GM18517 (cell line): ENCODE measurements around the gene NCAPD3.

Source experiments
- ATAC-seq: cut with Tn5 transposase; IDR thresholded peaks from one replicate; pipeline ENCODE4 v1.9.1; 2021; ENCODE audit warnings: mild to moderate bottlenecking, moderate library complexity; ENCODE audit not compliant: unreplicated experiment

NCAPD3 gene

DNA sequence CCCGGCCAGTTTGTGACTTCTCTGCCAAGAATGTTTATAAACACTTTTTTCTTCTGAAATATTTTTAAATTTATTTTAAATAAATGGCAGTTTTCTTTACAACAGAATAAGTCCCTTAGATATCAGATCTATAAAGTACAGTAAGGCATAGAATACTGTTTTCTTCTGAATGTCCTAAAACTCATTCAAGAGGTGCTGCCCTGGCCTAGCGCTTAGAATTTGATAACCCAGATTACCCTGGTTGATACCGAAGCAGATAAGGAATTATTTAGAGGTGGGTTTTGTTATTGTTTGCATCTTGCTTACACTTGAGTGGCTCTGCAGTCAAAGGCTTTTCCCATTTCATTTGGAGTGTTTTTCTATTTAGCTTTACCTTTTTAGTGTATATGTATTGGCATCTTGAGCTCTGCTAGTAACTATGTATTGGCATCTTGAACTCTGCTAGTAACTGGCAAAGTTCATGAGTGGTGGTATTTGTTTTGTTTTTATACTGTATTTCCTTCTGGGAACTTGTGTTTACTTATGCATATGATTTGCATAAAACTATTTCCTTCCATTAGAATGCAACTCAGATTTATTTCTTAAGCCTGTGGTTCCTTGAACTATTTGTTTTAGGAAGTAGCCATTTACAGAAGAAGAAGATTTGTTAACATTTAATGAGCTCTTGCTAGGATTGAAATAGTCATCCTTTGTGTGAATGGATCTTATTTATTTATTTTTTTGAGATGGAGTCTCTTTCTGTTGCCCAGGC is 30.8 kb upstream of the NCAPD3 start:
- ATAC-seq: no peak

- ATAC-seq: peak; percentile 98
These were observed 29.6 kb upstream of the NCAPD3 start, which contains the start of the genes ACAD8 and THYN1 for GRCh38 chr11:134253188-134253993. ACAD8 (plus strand) TSS chr11:134253568; CDS start chr11:134253601, 33 bp downstream. THYN1 (minus strand) TSS chr11:134253352; CDS start chr11:134252882, 470 bp downstream.

DNA sequence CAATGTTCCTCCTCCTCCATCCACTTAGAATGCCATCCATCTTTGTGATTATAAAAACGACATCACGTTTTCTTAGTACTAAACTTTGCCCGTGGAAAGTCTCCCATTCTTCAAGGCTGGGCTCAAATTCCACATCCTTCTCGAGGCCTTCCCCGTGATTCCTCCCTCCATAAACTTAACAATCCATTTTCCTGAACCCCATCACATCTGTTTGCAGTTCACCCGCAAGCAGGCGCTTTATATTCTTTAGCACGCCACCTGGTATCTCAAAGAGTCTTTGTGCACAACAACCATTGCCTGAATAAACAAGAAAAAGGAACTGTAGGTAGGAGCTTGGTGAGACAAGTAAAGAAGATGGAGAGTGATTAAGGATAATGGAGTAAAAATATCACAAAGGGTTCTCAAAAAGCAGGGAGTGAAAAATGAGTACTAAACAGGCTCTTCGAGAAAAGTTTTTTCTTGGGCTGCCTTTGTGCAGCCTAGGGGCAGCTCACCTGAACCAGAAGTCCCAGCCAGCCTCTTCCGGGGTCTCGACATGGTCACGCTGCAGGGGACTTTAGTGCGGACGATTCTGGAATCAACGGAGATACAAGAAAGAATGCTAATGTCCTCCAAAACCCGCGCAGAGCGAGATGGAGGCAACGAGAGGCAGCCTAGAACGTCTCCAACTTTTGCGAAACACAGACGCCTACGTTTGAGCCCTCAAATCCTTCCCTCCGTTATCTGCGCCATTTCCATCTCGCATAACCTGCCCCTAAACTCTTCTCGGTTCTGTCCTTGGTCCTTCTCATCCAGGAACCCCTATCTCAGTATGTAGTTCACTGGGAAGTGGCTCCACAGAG is 28.8 kb upstream of the NCAPD3 start:
- peak; percentile 49 for ATAC-seq

- no peak for ATAC-seq
These were observed 26.9 kb upstream of the NCAPD3 start for GRCh38 chr11:134250675-134251074.

DNA sequence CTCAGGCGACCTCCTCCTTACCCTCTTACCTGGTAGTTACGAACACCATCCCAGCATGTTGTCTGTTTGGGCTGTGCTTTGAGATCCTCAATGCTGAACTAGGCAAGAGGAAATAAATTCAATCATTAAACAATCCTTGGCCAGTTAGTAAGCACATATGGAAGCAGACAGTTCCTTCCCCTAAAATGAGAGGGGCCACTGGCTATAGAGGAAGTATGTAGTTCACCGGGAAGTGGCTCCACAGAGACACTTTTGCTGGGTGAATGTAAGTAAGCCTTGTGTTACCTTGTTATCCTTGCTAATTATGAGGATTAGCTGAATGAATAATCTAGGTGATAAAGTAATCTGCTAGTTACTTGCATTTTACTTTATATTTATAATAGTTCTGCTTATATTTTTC is 26.5 kb upstream of the NCAPD3 start:
- no peak for ATAC-seq

DNA sequence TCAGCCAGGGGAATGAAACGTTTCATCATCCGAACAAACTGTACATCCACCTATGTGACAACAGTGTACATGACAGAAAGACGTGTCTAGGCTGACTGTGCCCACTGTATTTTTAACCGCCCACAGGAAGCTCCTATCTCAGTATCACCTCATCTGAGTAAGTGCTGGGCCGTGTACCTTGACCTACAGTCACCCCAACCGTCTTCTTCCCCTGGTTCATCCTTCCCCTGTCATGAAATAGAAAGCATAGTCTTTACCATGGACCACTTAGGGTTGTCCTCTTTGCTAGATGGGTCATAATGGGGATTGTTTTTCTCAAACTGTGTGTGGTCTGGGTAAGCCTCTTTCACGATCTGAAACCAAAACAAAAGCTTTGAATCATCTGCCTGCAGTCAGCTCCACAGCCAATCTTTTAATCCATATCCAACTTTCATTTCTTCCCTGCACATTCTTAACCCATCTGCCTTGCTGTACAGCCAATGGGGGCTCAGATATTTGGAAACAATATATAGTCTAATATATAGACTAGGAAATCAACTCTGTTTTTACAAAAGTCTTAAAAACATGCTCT is 25.2 kb upstream of the NCAPD3 start:
- ATAC-seq: no peak

- no peak for ATAC-seq
These were observed 22.9 kb upstream of the NCAPD3 start for GRCh38 chr11:134246678-134247077.

GRCh38 chr11:134246100-134246499 is 22.3 kb upstream of the NCAPD3 start:
- no peak for ATAC-seq

DNA sequence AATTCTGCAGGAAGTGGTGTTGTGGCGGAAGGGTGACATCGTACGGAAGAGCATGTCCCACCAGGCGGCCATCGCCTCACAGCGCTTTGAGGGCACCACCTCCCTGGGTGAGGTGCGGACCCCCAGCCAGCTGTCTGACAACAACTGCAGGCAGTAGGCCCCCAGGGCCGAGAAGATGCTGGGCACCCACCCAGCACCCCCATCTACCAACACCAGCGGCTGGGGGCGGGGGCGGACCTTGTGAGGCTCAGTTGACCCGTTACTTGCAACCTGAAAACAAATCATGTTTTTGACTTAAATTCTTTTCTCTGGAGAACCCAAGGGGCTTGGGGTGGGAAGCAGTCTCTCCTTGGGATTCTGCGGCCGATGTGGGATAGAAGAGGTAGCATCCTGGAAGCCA is 21.7 kb upstream of the NCAPD3 start:
- no peak for ATAC-seq

- ATAC-seq: peak; percentile 66
These were observed 20.8 kb upstream of the NCAPD3 start for GRCh38 chr11:134244593-134244992.

- no peak for ATAC-seq
These were observed 20.1 kb upstream of the NCAPD3 start for GRCh38 chr11:134243913-134244312.

DNA sequence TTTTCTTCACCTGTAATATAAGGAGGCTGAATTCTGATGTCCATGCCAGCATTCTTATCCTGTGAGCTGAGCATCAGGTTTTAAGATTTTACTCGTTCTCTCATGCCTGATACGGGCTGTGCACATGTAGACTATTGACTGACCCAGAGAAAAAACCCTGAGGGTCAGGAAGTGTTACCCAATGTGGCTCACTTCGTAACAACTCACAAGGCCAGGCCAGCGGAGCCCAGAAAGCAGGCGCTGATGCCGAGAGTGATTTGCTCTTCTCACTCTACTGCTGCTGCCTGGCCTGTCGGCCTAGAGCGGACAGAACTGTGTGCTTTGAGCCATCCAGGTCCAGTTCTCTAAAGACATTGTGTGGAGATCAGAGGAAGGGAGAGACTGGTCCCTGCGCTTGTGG is 18.6 kb upstream of the NCAPD3 start:
- ATAC-seq: no peak

- ATAC-seq: no peak
These were observed 16.8 kb upstream of the NCAPD3 start for GRCh38 chr11:134240592-134240991.

DNA sequence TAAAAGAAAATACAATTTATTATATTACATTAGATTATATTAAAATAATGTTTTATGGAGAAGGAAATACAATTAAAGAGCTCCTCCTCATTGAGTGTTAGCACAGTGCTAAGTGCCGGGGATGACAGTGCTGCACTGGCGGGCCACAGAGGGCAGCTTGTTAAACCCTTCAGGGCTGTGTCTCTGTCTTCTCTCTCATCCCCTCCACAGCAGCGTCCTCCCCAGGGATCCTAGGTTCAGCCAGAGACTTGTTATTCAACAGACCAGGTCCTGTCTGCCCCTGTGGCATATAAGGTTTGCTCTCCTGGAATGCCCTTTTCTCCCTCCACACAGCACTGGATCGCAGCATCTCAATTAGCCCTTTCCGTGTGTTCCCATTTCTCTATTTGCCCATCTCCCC is 15.2 kb upstream of the NCAPD3 start:
- ATAC-seq: no peak

- ATAC-seq: no peak
These were observed 13.8 kb upstream of the NCAPD3 start for GRCh38 chr11:134237557-134237922.

- ATAC-seq: no peak
These were observed 13.2 kb upstream of the NCAPD3 start for GRCh38 chr11:134236834-134237556.

DNA sequence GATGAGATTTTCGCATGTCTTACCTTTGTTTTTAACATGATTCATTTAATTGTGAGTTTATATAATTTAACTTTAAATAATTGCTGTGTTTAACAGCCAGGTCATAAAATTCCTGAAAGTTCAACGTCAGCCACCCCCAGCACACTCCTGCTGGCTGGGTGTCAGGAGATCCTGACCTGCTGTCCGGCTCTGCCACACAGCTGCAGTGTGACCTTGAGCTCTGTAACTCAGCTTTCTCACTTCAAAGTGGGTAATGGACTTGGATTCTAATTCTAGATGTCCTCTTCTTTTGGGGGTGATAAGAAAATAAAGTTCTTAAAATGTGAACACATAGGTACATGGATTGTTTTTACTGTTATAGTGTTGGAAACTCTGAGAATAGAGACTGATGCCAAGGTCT is 11.6 kb upstream of the NCAPD3 start:
- ATAC-seq: no peak

GRCh38 chr11:134233729-134234179 is 10.0 kb upstream of the NCAPD3 start:
- no peak for ATAC-seq

DNA sequence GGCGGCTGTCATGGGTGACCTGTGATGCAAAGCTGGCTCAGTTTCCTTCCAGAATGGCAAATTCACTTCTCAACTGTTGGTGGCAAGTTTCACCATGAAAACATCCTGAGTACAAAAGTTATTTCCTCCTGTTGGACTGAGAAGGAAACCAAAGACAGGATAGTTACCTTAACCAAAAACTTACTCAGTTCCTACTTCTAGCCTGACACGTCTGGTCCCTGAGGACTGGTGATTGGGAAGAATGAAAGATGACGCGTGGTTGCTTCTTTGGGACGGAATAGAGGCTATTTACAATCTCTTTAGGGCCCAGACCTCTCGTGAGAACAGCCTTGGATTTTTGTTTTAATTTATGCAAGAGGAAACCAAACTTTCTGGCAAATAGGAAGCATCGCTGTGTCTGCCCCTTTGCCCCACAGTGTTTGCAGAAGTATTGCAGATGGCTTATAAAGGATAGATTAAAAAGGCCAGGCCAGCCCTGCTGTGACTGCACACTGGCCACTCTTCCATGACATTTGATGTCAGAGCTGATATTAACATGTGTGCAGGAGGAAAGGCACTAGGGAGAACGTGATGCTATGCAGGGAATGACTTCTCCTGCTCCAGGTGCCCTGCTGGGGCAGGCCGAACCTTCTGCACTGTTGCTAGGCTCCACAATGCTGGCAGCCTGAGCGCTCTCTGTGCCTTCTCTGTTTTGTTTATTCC is 8.3 kb upstream of the NCAPD3 start:
- ATAC-seq: no peak

- ATAC-seq: no peak
These were observed 6.6 kb upstream of the NCAPD3 start for GRCh38 chr11:134230339-134230738.
